ENCODE results near the gene NETO2. TPM values are rescaled to one million over a fixed set of nuclear protein-coding genes. Genes with fewer than 3 reads are reported as not detected.

Gene NETO2
- total RNA-seq, 1 experiment from 2014 or later = 54.4 TPM

- no peak overlapping the region for H2AFZ ChIP-seq
- no peak overlapping the region for H3K27ac ChIP-seq
- no peaks in the 10 kb centered on the region for H3K79me2 ChIP-seq (ENCODE audit: low read depth)
- ChIA-PET CTCF (interaction anchor here (0.7 kb wide), 1 partner anchor 362 kb away, joined by 3 read pairs; no protein-coding TSS in a partner anchor), POLR2A (ENCODE audit: unreplicated experiment) (no interaction called here)
- H3K36me3 ChIP-seq (ENCODE audit: low read depth) = no peaks in the 10 kb centered on the region
- no peaks in the 10 kb centered on the region for H3K27me3 ChIP-seq (ENCODE audit: insufficient read depth, low read depth)
- no peaks in the 10 kb centered on the region; the same call in 1 of the 2 replicates for H3K9me3 ChIP-seq (ENCODE audit: insufficient read depth, low read depth)
- no peak overlapping the region for H3K4me3 ChIP-seq
- H3K9me2 ChIP-seq (ENCODE audit: insufficient read depth) = no peaks in the 10 kb centered on the region; the same call in 1 of the 2 replicates
- H3F3A ChIP-seq (ENCODE audit: insufficient read depth, low read depth) = no peaks in the 10 kb centered on the region
- no peak overlapping the region for H3K4me2 ChIP-seq
- H3K4me1 ChIP-seq (replicated peaks; ENCODE audit: insufficient read depth) = no peaks in the 10 kb centered on the region
- intact Hi-C loops (cut with micrococcal nuclease; ENCODE audit: unreplicated experiment) = no loop called here
- no peaks in the 10 kb centered on the region for H4K20me1 ChIP-seq (ENCODE audit: insufficient read depth)
- BruUV-seq (replicated peaks) = no TSS peak
- TF ChIP-seq EZH2 (IDR thresholded peaks at IDR 0.05; ENCODE audit: low read depth) = no peak
- DNase-seq = no peak
Observed at GRCh38 chr16:47096297-47096696, 47.4 kb downstream of the NETO2 start.

GRCh38 chr16:47084198-47084597 is 59.5 kb downstream of the NETO2 start:
- Histone ChIP-seq H3K79me2 (ENCODE audit: low read depth) (no peaks in the 10 kb centered on the region), H3K36me3 (ENCODE audit: low read depth) (peaks cover 11% of the 10 kb centered on the region), H3F3A (ENCODE audit: insufficient read depth, low read depth) (no peaks in the 10 kb centered on the region; the same call in 1 of the 2 replicates), H3K4me2 (no peak overlapping the region), H4K20me1 (ENCODE audit: insufficient read depth) (no peaks in the 10 kb centered on the region), H3K27ac (no peak overlapping the region), H3K27me3 (ENCODE audit: insufficient read depth, low read depth) (no peaks in the 10 kb centered on the region), H2AFZ (no peak overlapping the region), H3K9me3 (ENCODE audit: insufficient read depth, low read depth) (no peaks in the 10 kb centered on the region), H3K4me3 (no peak overlapping the region), H3K4me1 (replicated peaks; ENCODE audit: insufficient read depth) (no peaks in the 10 kb centered on the region), H3K9me2 (ENCODE audit: insufficient read depth) (no peaks in the 10 kb centered on the region)
- BruUV-seq (replicated peaks) = no TSS peak
- ChIA-PET CTCF (no interaction called here), POLR2A (ENCODE audit: unreplicated experiment) (no interaction called here)
- no peak for TF ChIP-seq CTCF (conservative IDR thresholded peaks at IDR 0.05)
- no peak for TF ChIP-seq EZH2 (IDR thresholded peaks at IDR 0.05; ENCODE audit: low read depth)
- DNase-seq = no peak
- intact Hi-C loops (cut with micrococcal nuclease; ENCODE audit: unreplicated experiment) = no loop called here

- H4K20me1 ChIP-seq (ENCODE audit: insufficient read depth) = no peaks in the 10 kb centered on the region
- no peak overlapping the region for H3K27ac ChIP-seq
- ChIA-PET CTCF (no interaction called here), POLR2A (ENCODE audit: unreplicated experiment) (no interaction called here)
- H3K4me1 ChIP-seq (replicated peaks; ENCODE audit: insufficient read depth) = no peaks in the 10 kb centered on the region
- H3K9me2 ChIP-seq (ENCODE audit: insufficient read depth) = no peaks in the 10 kb centered on the region
- H3F3A ChIP-seq (ENCODE audit: insufficient read depth, low read depth) = no peaks in the 10 kb centered on the region; the same call in 1 of the 2 replicates
- no peak overlapping the region for H3K4me3 ChIP-seq
- no peaks in the 10 kb centered on the region for H3K79me2 ChIP-seq (ENCODE audit: low read depth)
- H3K9me3 ChIP-seq (ENCODE audit: insufficient read depth, low read depth) = no peaks in the 10 kb centered on the region
- intact Hi-C loops (cut with micrococcal nuclease; ENCODE audit: unreplicated experiment) = no loop called here
- no peak overlapping the region for H3K4me2 ChIP-seq
- no peak for TF ChIP-seq EZH2 (IDR thresholded peaks at IDR 0.05; ENCODE audit: low read depth)
- TF ChIP-seq CTCF (conservative IDR thresholded peaks at IDR 0.05) = no peak
- no peaks in the 10 kb centered on the region for H3K27me3 ChIP-seq (ENCODE audit: insufficient read depth, low read depth)
- no peak overlapping the region for H2AFZ ChIP-seq
- DNase-seq = no peak
- peaks cover 11% of the 10 kb centered on the region for H3K36me3 ChIP-seq (ENCODE audit: low read depth)
- no TSS peak for BruUV-seq (replicated peaks)
Observed at GRCh38 chr16:47082099-47082865, 61.5 kb downstream of the NETO2 start.

Data from PC-9 (cell line).